K562 (cell line): ENCODE measurements around the gene KNTC1. TPM values are rescaled to one million over a fixed set of nuclear protein-coding genes. Genes with fewer than 3 reads are reported as not detected.

Experiments
- ATAC-seq: fragments of 200-7000 bp; cut with Tn5 transposase; 3 replicates; pipeline ENCODE4 v1.9.1; 2020; ENCODE audit warnings: moderate library complexity
- BruUV-seq: library from RNA; stranded (reverse); fragments of 400-500 nt; replicated peaks from 2 replicates; lab custom pipeline; 2021; lab: Mats Ljungman, UMichigan
- CTCF ChIA-PET: fragments of 300-600 bp; formaldehyde crosslinking; extraction: SDS; loops from one replicate; lab custom pipeline; 2021; ENCODE audit warnings: low intra/inter-chr PET ratio; lab: Yijun Ruan, JAX
- POLR2A ChIA-PET: fragments of 300-600, 350-650 bp; sonication (Branson Sonifier 250); formaldehyde crosslinking; extraction: SDS; loops from one replicate; lab custom pipeline; 2021; ENCODE audit warnings: antibody characterized with exemption, inconsistent platforms; lab: Yijun Ruan, JAX
- DNase-seq, 4 experiments: peaks; one replicate each; pipeline versions ENCODE4 v3.0.0 to v3.0.0-alpha.2; 2011 to 2018; ENCODE audit warnings: low spot score in 3 of 4, mixed read lengths in 3 of 4; ENCODE audit errors: extremely low read depth in 1 of 4
- FAIRE-seq: peaks from 2 replicates; lab custom pipeline; 2011; peaks lifted over from hg19 to GRCh38; lab: Jason Lieb, UNC
- H2AFZ ChIP-seq: 2 replicates; pipeline ENCODE4 v1.6.0; 2011; ENCODE audit warnings: low read depth, low read length, control low read depth, inconsistent platforms
- H3K27ac ChIP-seq: fragments of 200-600 bp; 3 replicates; pipeline ENCODE4 v1.8.0; 2011; ENCODE audit warnings: low read depth, mild to moderate bottlenecking, control low read depth, inconsistent platforms, low read length, moderate library complexity, mixed read lengths; ENCODE audit errors: extremely low read depth
- H3K27me3 ChIP-seq, 2 experiments: fragments of 300-600 bp in 1 of 2; 2 replicates in 1 of 2; 3 replicates in 1 of 2; pipeline versions ENCODE4 v1.6.0 to v1.8.0; 2011; ENCODE audit warnings: inconsistent platforms in 2 of 2, low read length in 2 of 2, mild to moderate bottlenecking in 1 of 2, mixed read lengths in 1 of 2, moderate library complexity in 1 of 2; ENCODE audit not compliant: control insufficient read depth in 2 of 2, insufficient read depth in 2 of 2
- H3K36me3 ChIP-seq: fragments of 300-600 bp; 3 replicates; pipeline ENCODE4 v1.8.0; 2011; ENCODE audit warnings: mild to moderate bottlenecking, low read length, inconsistent platforms; ENCODE audit not compliant: control insufficient read depth, insufficient read depth
- H3K4me1 ChIP-seq, 2 experiments: fragments of 200-600 bp in 1 of 2; replicated peaks in 1 of 2; 2 replicates in 1 of 2; 3 replicates in 1 of 2; pipeline versions ENCODE4 v1.5.1 to v1.8.0; 2011; ENCODE audit warnings: inconsistent platforms in 2 of 2, low read length in 2 of 2, mild to moderate bottlenecking in 1 of 2, mixed read lengths in 1 of 2, moderate library complexity in 1 of 2; ENCODE audit not compliant: control insufficient read depth in 2 of 2, insufficient read depth in 2 of 2
- H3K4me2 ChIP-seq: 2 replicates; pipeline ENCODE4 v1.6.1; 2011; ENCODE audit warnings: low read length, control low read depth, inconsistent platforms, mixed read lengths; ENCODE audit not compliant: insufficient read depth
- H3K4me3 ChIP-seq: fragments of 200-600 bp; sonication (generic), shearing (Covaris generic); 2 replicates; pipeline ENCODE4 v1.5.1; 2016; ENCODE audit warnings: control low read depth, inconsistent platforms
- H3K79me2 ChIP-seq: fragments of 200-600 bp; 3 replicates; pipeline ENCODE4 v1.8.0; 2011; ENCODE audit warnings: low read length, inconsistent platforms; ENCODE audit not compliant: control insufficient read depth, insufficient read depth
- H3K9ac ChIP-seq, 2 experiments: 2 replicates each; pipeline versions ENCODE4 v1.6.0 to v1.6.1; 2011; ENCODE audit warnings: low read depth in 2 of 2, low read length in 2 of 2, control low read depth in 1 of 2, inconsistent platforms in 1 of 2, mild to moderate bottlenecking in 1 of 2, mixed read lengths in 1 of 2; ENCODE audit not compliant: insufficient read depth in 1 of 2
- H3K9me1 ChIP-seq: one replicate; pipeline ENCODE4 v1.6.0; 2011; ENCODE audit warnings: inconsistent platforms, mild to moderate bottlenecking, low read length, moderate library complexity; ENCODE audit not compliant: control insufficient read depth, insufficient read depth
- H3K9me3 ChIP-seq: replicated peaks from 2 replicates; pipeline ENCODE4 v1.5.1; 2011; ENCODE audit warnings: low read depth, low read length, inconsistent platforms; ENCODE audit not compliant: control insufficient read depth, insufficient read depth
- H4K20me1 ChIP-seq: replicated peaks from 2 replicates; pipeline ENCODE4 v1.6.1; 2011; ENCODE audit warnings: low read length, inconsistent platforms, mixed read lengths; ENCODE audit not compliant: control insufficient read depth, insufficient read depth
- CC2D1A ChIP-seq: fragments of 450-650 bp; IDR thresholded peaks from 2 replicates; pipeline ENCODE4 v1.6.1; 2017; ENCODE audit warnings: mild to moderate bottlenecking
- E4F1 ChIP-seq: fragments of 250-450 bp; sonication (Bioruptor Pico); IDR thresholded peaks from 2 replicates; pipeline ENCODE4 v1.5.0; 2021; ENCODE audit warnings: mild to moderate bottlenecking, borderline replicate concordance
- HDAC2 ChIP-seq: fragments of 450-650 bp; IDR thresholded peaks from 2 replicates; pipeline ENCODE4 v1.6.1; 2016; ENCODE audit warnings: mild to moderate bottlenecking
- HDAC3 ChIP-seq: fragments of 450-650 bp; IDR thresholded peaks from 2 replicates; pipeline ENCODE4 v1.6.1; 2018; ENCODE audit warnings: borderline replicate concordance, mild to moderate bottlenecking, moderate library complexity; ENCODE audit not compliant: partially characterized antibody
- KDM1A ChIP-seq, 2 experiments: fragments of 450-650 bp; IDR thresholded peaks; 2 replicates each; pipeline ENCODE4 v1.6.1; 2016; ENCODE audit warnings: mild to moderate bottlenecking in 2 of 2
- POLR2AphosphoS5 ChIP-seq: IDR thresholded peaks from 2 replicates; pipeline ENCODE4 v1.6.1; 2011; ENCODE audit warnings: mild to moderate bottlenecking, low read depth, low read length, moderate library complexity; ENCODE audit not compliant: control insufficient read depth, insufficient read depth
- SMARCA4 ChIP-seq: fragments of 450-650 bp; IDR thresholded peaks from 2 replicates; pipeline ENCODE4 v1.6.1; 2016
- SMARCC2 ChIP-seq: fragments of 450-650 bp; IDR thresholded peaks from 2 replicates; pipeline ENCODE4 v1.6.1; 2017; ENCODE audit warnings: antibody characterized with exemption, moderate library complexity, mild to moderate bottlenecking, low read depth
- SOX6 ChIP-seq: fragments of 450-650 bp; IDR thresholded peaks from 2 replicates; pipeline ENCODE4 v1.6.1; 2014; ENCODE audit warnings: mild to moderate bottlenecking
- SPI1 ChIP-seq: IDR thresholded peaks from 2 replicates; pipeline ENCODE4 v1.6.1; 2011; ENCODE audit warnings: low read depth, low read length, control low read depth, borderline replicate concordance
- TAF9B ChIP-seq: fragments of 450-650 bp; IDR thresholded peaks from 2 replicates; pipeline ENCODE4 v1.6.1; 2018; ENCODE audit warnings: mild to moderate bottlenecking; ENCODE audit not compliant: partially characterized antibody
- TAL1 ChIP-seq: fragments of 450-650 bp; IDR thresholded peaks from 2 replicates; pipeline ENCODE4 v1.6.1; 2016; ENCODE audit warnings: mild to moderate bottlenecking
- TCF3 ChIP-seq: sonication (generic); formaldehyde crosslinking; IDR thresholded peaks from 2 replicates; pipeline ENCODE4 v1.4.0; 2020; ENCODE audit warnings: mild to moderate bottlenecking, missing genetic modification reagents
- THRA ChIP-seq: fragments of 450-650 bp; IDR thresholded peaks from 2 replicates; pipeline ENCODE4 v1.6.1; 2017; ENCODE audit warnings: mild to moderate bottlenecking, moderate library complexity
- ZNF518B ChIP-seq: fragments of 250-450 bp; sonication (Bioruptor Pico); IDR thresholded peaks from 2 replicates; pipeline ENCODE4 v1.5.0; 2021; ENCODE audit warnings: mild to moderate bottlenecking, moderate library complexity
- ZNF589 ChIP-seq: fragments of 200-800 bp; sonication (Bioruptor generic); IDR thresholded peaks from 2 replicates; pipeline ENCODE4 v1.6.1; 2016; ENCODE audit warnings: low read depth, missing genetic modification characterization, missing compliant biosample characterization
- WGBS: fragments of 100-300 bp; shearing (Covaris generic); methylation state at CpG from one replicate; pipeline ENCODE4 v1.1.6; 2016; ENCODE audit warnings: low coverage, mixed read lengths; ENCODE audit not compliant: insufficient coverage; ENCODE audit errors: missing lambda C conversion rate; 5-methylcytosine and 5-hydroxymethylcytosine counted together
- in situ Hi-C: fragments of 300-500 bp; cut with MboI; formaldehyde crosslinking; loops from 4 replicates; pipeline ENCODE4 v1.15.0; 2018; ENCODE audit warnings: inconsistent platforms, mixed read lengths
- intact Hi-C: fragments of 100-400 bp; cut with micrococcal nuclease; formaldehyde crosslinking; loops from 2 replicates; pipeline ENCODE4 v1.14.2; 2022
- polyA plus RNA-seq, 8 experiments: library from polyadenylated mRNA; depleted of rRNA in 4 of 8; stranded (reverse) in 5 of 8; unstranded in 3 of 8; fragments of >200 nt; fragmentation: Nextera tagmentation in 2 of 8; fragmentation: Illumina TruSeq in 1 of 8; extraction: Ambion mirVana in 2 of 8; extraction: Trizol in 1 of 8; gene quantifications; 2 replicates each; pipeline versions ENCODE4 v1.2.1 to v1.2.3, GENCODE V29; 2011 to 2014; ENCODE audit warnings: inconsistent platforms in 1 of 8, missing spikeins in 1 of 8
- total RNA-seq, 7 experiments: library from RNA; depleted of rRNA in 6 of 7; stranded (reverse); fragments of >200 nt in 6 of 7; fragmentation: Illumina TruSeq in 2 of 7; extraction: Trizol in 2 of 7; gene quantifications; 2 replicates each; pipeline versions ENCODE4 v1.2.1 to v1.2.3, GENCODE V29; 2011 to 2021; ENCODE audit warnings: low replicate concordance in 1 of 7

The KNTC1 gene
- total and polyA plus RNA-seq, 9 of the 15 experiments (the other 6 are each of a cell fraction or from before 2014, with no cell fraction given) = 38.9 to 135 (median 99.6) TPM

- FAIRE-seq (peak; percentile 88), DNase-seq (peak; percentile 34 to 61 (median 50)), ATAC-seq (peak; percentile 65)
- Histone ChIP-seq H2AFZ (no peak overlapping the region), H3K9ac (peak overlapping the region in 1 of 2 experiments; percentile 33; a peak in 1 of 4 replicates), H3K27me3 (no peaks in the 10 kb centered on the region), H3K4me1 (peaks cover 0 to 6% of the 10 kb centered on the region in 2 experiments; a peak in 2 of 5 replicates), H3K79me2 (peaks cover 24% of the 10 kb centered on the region), H4K20me1 (no peaks in the 10 kb centered on the region), H3K4me2 (peak overlapping the region; percentile 2; the same call in 1 of the 2 replicates), H3K27ac (peak overlapping the region; percentile 6; the same call in 1 of the 3 replicates), H3K9me3 (no peaks in the 10 kb centered on the region), H3K36me3 (peaks cover 84% of the 10 kb centered on the region), H3K9me1 (no peaks in the 10 kb centered on the region), H3K4me3 (no peak overlapping the region)
- ChIA-PET CTCF (no interaction called here), POLR2A (interaction anchor here (0.6 to 4.9 kb wide), 12 partner anchors 9 to 457 kb away, joined by 3 to 78 read pairs (median 4); partner anchors contain the start of gene ZCCHC8)
- no TSS peak for BruUV-seq
- 19% methylated on average over 2 of the region's 2 CpGs for WGBS
- intact Hi-C loops (no loop called here), in situ Hi-C loops (no loop called here)
- TF ChIP-seq SMARCC2 = peak; percentile 63; the same call in 1 of the 2 replicates
- peak; percentile 31; the same call in 1 of the 2 replicates for TF ChIP-seq HDAC2
- no peak for TF ChIP-seq SPI1
- TF ChIP-seq TAF9B = no peak
- peak; percentile 90 for TF ChIP-seq TAL1
- TF ChIP-seq TCF3 = peak; percentile 88
- 0 out of 2 replicates have a peak, but pooled peaks have one; percentile 30 for TF ChIP-seq ZNF589 (CRISPR knock-in tag)
- no peak for TF ChIP-seq ZNF518B (CRISPR knock-in tag)
- TF ChIP-seq SOX6 = peak; percentile 73
- TF ChIP-seq SMARCA4 = peak; percentile 73; the same call in 1 of the 2 replicates
- TF ChIP-seq KDM1A (IDR thresholded peaks at IDR 0.05) = peak in 1 of 2 experiments; percentile 62; a peak in 1 of 4 replicates
- TF ChIP-seq POLR2AphosphoS5 = 0 out of 2 replicates have a peak, but pooled peaks have one; percentile 12
- TF ChIP-seq E4F1 (CRISPR knock-in tag) = no peak
- TF ChIP-seq CC2D1A = peak; percentile 56; the same call in 1 of the 2 replicates
- no peak for TF ChIP-seq THRA
- TF ChIP-seq HDAC3 = no peak
Observed at GRCh38 chr12:122489038-122489437, 38.0 kb upstream of the KNTC1 start.
